ENCODE measurements around the gene CNNM4.

Gene CNNM4

GRCh38 chr2:96797066-96797625, 36.4 kb downstream of the CNNM4 start:
- no peak for TF ChIP-seq CTCF (conservative IDR thresholded peaks at IDR 0.05)
- no peak overlapping the region for H3K27ac ChIP-seq

GRCh38 chr2:96798733-96799622, 38.3 kb downstream of the CNNM4 start:
- TF ChIP-seq CTCF (conservative IDR thresholded peaks at IDR 0.05) = no peak
- no peak overlapping the region for H3K27ac ChIP-seq

- no peak for TF ChIP-seq CTCF (conservative IDR thresholded peaks at IDR 0.05)
Measured at GRCh38 chr2:96799623-96799935, 38.9 kb downstream of the CNNM4 start.

GRCh38 chr2:96800061-96801004, 39.6 kb downstream of the CNNM4 start:
- no peak for TF ChIP-seq CTCF (conservative IDR thresholded peaks at IDR 0.05)

More at GRCh38 chr2:96799623-96799935, 38.9 kb downstream of the CNNM4 start:
- H3K27ac ChIP-seq = no peak overlapping the region

GRCh38 chr2:96801005-96801785, 40.5 kb downstream of the CNNM4 start:
- peak overlapping the region; percentile 57 for H3K27ac ChIP-seq
- peak; percentile 95 for TF ChIP-seq CTCF (conservative IDR thresholded peaks at IDR 0.05)

More at GRCh38 chr2:96800061-96801004, 39.6 kb downstream of the CNNM4 start:
- H3K27ac ChIP-seq = peak overlapping the region; percentile 57

- no peak for TF ChIP-seq CTCF (conservative IDR thresholded peaks at IDR 0.05)
- H3K27ac ChIP-seq = 0 out of 2 replicates have a peak overlapping the region, but pooled peaks have one; percentile 57
Measured at GRCh38 chr2:96801786-96802595, 41.3 kb downstream of the CNNM4 start.

Measured in VCaP (cell line).